ENCODE measurements around the gene MTFP1.

DNA sequence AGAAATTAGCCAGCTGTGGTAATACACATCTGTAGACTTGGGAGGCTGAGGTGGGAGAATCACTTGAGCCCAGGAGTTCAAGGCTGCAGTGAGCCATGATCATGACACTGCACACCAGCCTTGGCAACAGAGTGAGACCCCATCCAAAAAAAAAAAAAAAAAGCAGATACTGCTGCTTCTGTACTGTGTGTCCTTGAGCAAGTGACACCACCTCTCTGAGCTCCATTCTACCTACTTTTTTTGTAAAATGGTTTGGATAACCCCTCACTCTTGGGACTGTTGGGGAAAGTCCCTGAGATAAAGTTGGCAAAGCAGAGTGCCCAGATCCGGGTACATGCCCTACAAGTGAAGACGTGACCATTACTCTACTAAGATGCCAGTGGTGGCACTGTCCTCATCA, 43.6 kb downstream of the MTFP1 start:
- TF ChIP-seq RCOR1 (IDR thresholded peaks at IDR 0.05; ENCODE audit: borderline replicate concordance in 1 of 2, low read depth in 2 of 2, low read length in 2 of 2), result no peak
- no peak for TF ChIP-seq GATAD2B (IDR thresholded peaks at IDR 0.05; ENCODE audit: borderline replicate concordance)
